Mucosa of rectum (tissue), 2 donors: ENCODE data around the gene ATP6V1G2.

Source experiments
- H3K27ac ChIP-seq, 2 donors: one replicate each; pipeline ENCODE4 v1.7.0; 2013; ENCODE audit warnings: inconsistent platforms in 2 of 2, low read depth in 2 of 2, low read length in 2 of 2
- H3K27me3 ChIP-seq, 2 donors: one replicate each; pipeline ENCODE4 v1.7.0; 2013; ENCODE audit warnings: low read length in 2 of 2; ENCODE audit not compliant: control insufficient read depth in 2 of 2, insufficient read depth in 2 of 2
- H3K36me3 ChIP-seq, 2 donors: one replicate each; pipeline ENCODE4 v1.7.0; 2013; ENCODE audit warnings: low read length in 2 of 2; ENCODE audit not compliant: control insufficient read depth in 2 of 2, insufficient read depth in 2 of 2
- H3K4me1 ChIP-seq, 2 donors: one replicate each; pipeline ENCODE4 v1.7.0; 2013; ENCODE audit warnings: low read length in 2 of 2, mild to moderate bottlenecking in 1 of 2; ENCODE audit not compliant: control insufficient read depth in 2 of 2, insufficient read depth in 2 of 2
- H3K4me3 ChIP-seq, 2 donors: one replicate each; pipeline ENCODE4 v1.7.0; 2013; ENCODE audit warnings: low read length in 2 of 2
- H3K9ac ChIP-seq, 2 donors: one replicate each; pipeline ENCODE4 v1.7.0; 2013; ENCODE audit warnings: low read length in 2 of 2, low read depth in 1 of 2, mild to moderate bottlenecking in 1 of 2
- H3K9me3 ChIP-seq, 2 donors: one replicate each; pipeline ENCODE4 v1.7.0; 2013; ENCODE audit warnings: low read length in 2 of 2; ENCODE audit not compliant: control insufficient read depth in 2 of 2
- donor health status: healthy.
- donor health status: Normal muscosa, but diverticular disease.

ATP6V1G2 gene

GRCh38 chr6:31547727-31548543 lies 1.5 kb upstream of the ATP6V1G2 start:
- Histone ChIP-seq H3K4me3 (peak overlapping the region; percentile 72 to 79), H3K36me3 (peaks cover 3 to 14% of the 10 kb centered on the region in 2 donors), H3K27ac (peak overlapping the region; percentile 75 to 80), H3K9ac (peak overlapping the region; percentile 78 to 81), H3K4me1 (peaks cover 15 to 17% of the 10 kb centered on the region in 2 donors), H3K9me3 (no peaks in the 10 kb centered on the region), H3K27me3 (no peaks in the 10 kb centered on the region)

- Histone ChIP-seq H3K4me1 (peaks cover 15 to 19% of the 10 kb centered on the region in 2 donors), H3K9ac (peak within 1 kb of the TSS; percentile 78 to 81), H3K36me3 (peaks cover 3 to 14% of the 10 kb centered on the region in 2 donors), H3K27me3 (no peaks in the 10 kb centered on the region), H3K27ac (peak within 1 kb of the TSS; percentile 75 to 80), H3K9me3 (no peaks in the 10 kb centered on the region), H3K4me3 (peak within 1 kb of the TSS; percentile 72 to 79)
Observed at GRCh38 chr6:31546958-31547726, 734 bp upstream of the ATP6V1G2 start, which contains the start of gene NFKBIL1. NFKBIL1 (plus strand) TSS chr6:31547608; CDS start chr6:31547695, 87 bp downstream.

GRCh38 chr6:31545291-31545690 lies 1.1 kb downstream of the ATP6V1G2 start:
- no peak overlapping the region for H3K4me3 ChIP-seq
- H3K27ac ChIP-seq = no peak overlapping the region
- H3K36me3 ChIP-seq = peaks cover 4 to 6% of the 10 kb centered on the region in 2 donors
- H3K9me3 ChIP-seq = no peaks in the 10 kb centered on the region
- no peak overlapping the region for H3K9ac ChIP-seq
- H3K27me3 ChIP-seq = no peaks in the 10 kb centered on the region
- H3K4me1 ChIP-seq = peaks cover 22 to 25% of the 10 kb centered on the region in 2 donors

- Histone ChIP-seq H3K4me3 (no peak overlapping the region), H3K36me3 (peaks cover 10 to 12% of the 10 kb centered on the region in 2 donors), H3K9me3 (no peaks in the 10 kb centered on the region), H3K27me3 (no peaks in the 10 kb centered on the region), H3K27ac (no peak overlapping the region), H3K9ac (no peak overlapping the region), H3K4me1 (peaks cover 27 to 31% of the 10 kb centered on the region in 2 donors)
Observed at GRCh38 chr6:31544676-31545075, 1.7 kb downstream of the ATP6V1G2 start.

GRCh38 chr6:31543639-31544038 lies 2.8 kb downstream of the ATP6V1G2 start:
- Histone ChIP-seq H3K9me3 (no peaks in the 10 kb centered on the region), H3K4me3 (no peak overlapping the region), H3K4me1 (peaks cover 33 to 39% of the 10 kb centered on the region in 2 donors), H3K36me3 (peaks cover 17% of the 10 kb centered on the region in 2 donors), H3K27me3 (no peaks in the 10 kb centered on the region), H3K27ac (no peak overlapping the region), H3K9ac (no peak overlapping the region)

- Histone ChIP-seq H3K9ac (peak within 1 kb of the TSS; percentile 92 to 96), H3K27ac (peak within 1 kb of the TSS; percentile 92 to 93), H3K9me3 (no peaks in the 10 kb centered on the region), H3K27me3 (no peaks in the 10 kb centered on the region), H3K36me3 (peaks cover 24 to 27% of the 10 kb centered on the region in 2 donors), H3K4me1 (peaks cover 23 to 29% of the 10 kb centered on the region in 2 donors), H3K4me3 (peak within 1 kb of the TSS; percentile 96 to 98)
Observed at GRCh38 chr6:31541658-31542521, 4.5 kb downstream of the ATP6V1G2 start, which contains the start of gene DDX39B. DDX39B (minus strand) TSS chr6:31542003; CDS start chr6:31540532, 1,471 bp downstream.

- Histone ChIP-seq H3K9ac (peak overlapping the region; percentile 92 to 96), H3K36me3 (peaks cover 30 to 34% of the 10 kb centered on the region in 2 donors), H3K27ac (peak overlapping the region; percentile 92 to 93), H3K4me3 (peak overlapping the region; percentile 96 to 98), H3K27me3 (no peaks in the 10 kb centered on the region), H3K9me3 (no peaks in the 10 kb centered on the region), H3K4me1 (peaks cover 18 to 29% of the 10 kb centered on the region in 2 donors)
Observed at GRCh38 chr6:31541059-31541657, 5.2 kb downstream of the ATP6V1G2 start.

- peaks cover 18 to 26% of the 10 kb centered on the region in 2 donors for H3K4me1 ChIP-seq
- H3K9me3 ChIP-seq = no peaks in the 10 kb centered on the region
- H3K4me3 ChIP-seq = peak overlapping the region; percentile 96 to 98
- peak overlapping the region; percentile 92 to 93 for H3K27ac ChIP-seq
- no peaks in the 10 kb centered on the region for H3K27me3 ChIP-seq
- H3K9ac ChIP-seq = peak overlapping the region; percentile 92 to 96
- H3K36me3 ChIP-seq = peaks cover 35 to 39% of the 10 kb centered on the region in 2 donors
Observed at GRCh38 chr6:31540640-31541039, 5.8 kb downstream of the ATP6V1G2 start.

- Histone ChIP-seq H3K27ac (no peak overlapping the region), H3K9ac (no peak overlapping the region), H3K36me3 (peaks cover 52 to 57% of the 10 kb centered on the region in 2 donors), H3K4me1 (peaks cover 18 to 26% of the 10 kb centered on the region in 2 donors), H3K27me3 (no peaks in the 10 kb centered on the region), H3K4me3 (no peak overlapping the region), H3K9me3 (no peaks in the 10 kb centered on the region)
Observed at GRCh38 chr6:31538805-31539400, 7.5 kb downstream of the ATP6V1G2 start.
